Neural progenitor cell (in vitro differentiated cells): ENCODE data around the gene SLC16A14. TPM values are rescaled to one million over a fixed set of nuclear protein-coding genes. Genes with fewer than 3 reads are reported as not detected.
"Not testable (repeated sequence)": the region's sequence is repeated elsewhere in the genome, so short reads cannot be mapped to it uniquely, and the experiment has no call there.

ENCODE experiments used
- DNase-seq: peaks from one replicate; pipeline ENCODE4 v3.0.0-alpha.2; 2016; ENCODE audit warnings: low spot score
- H2AFZ ChIP-seq: fragments of 200-600 bp; sonication (generic); replicated peaks from 2 replicates; pipeline ENCODE4 v1.6.1; 2016; ENCODE audit warnings: antibody characterized with exemption
- H3F3A ChIP-seq: fragments of 200-600 bp; sonication (generic); 2 replicates; pipeline ENCODE4 v1.6.1; 2016; ENCODE audit warnings: antibody characterized with exemption, low read depth
- H3K27ac ChIP-seq: fragments of 200-600 bp; sonication (generic); 2 replicates; pipeline ENCODE4 v1.5.1; 2016; ENCODE audit warnings: mild to moderate bottlenecking
- H3K27me3 ChIP-seq: fragments of 200-600 bp; sonication (generic); 2 replicates; pipeline ENCODE4 v1.6.1; 2016; ENCODE audit warnings: mild to moderate bottlenecking, moderate library complexity
- H3K36me3 ChIP-seq: fragments of 200-600 bp; sonication (generic); 2 replicates; pipeline ENCODE4 v1.5.1; 2016
- H3K4me1 ChIP-seq: fragments of 200-600 bp; sonication (generic); 2 replicates; pipeline ENCODE4 v1.6.1; 2016; ENCODE audit warnings: mixed run types
- H3K4me2 ChIP-seq: fragments of 200-600 bp; sonication (generic); 2 replicates; pipeline ENCODE4 v1.6.1; 2016
- H3K4me3 ChIP-seq: fragments of 200-600 bp; sonication (generic); 2 replicates; pipeline ENCODE4 v1.5.1; 2016
- H3K79me2 ChIP-seq: fragments of 200-600 bp; sonication (generic); 2 replicates; pipeline ENCODE4 v1.6.1; 2016; ENCODE audit warnings: low read depth
- H3K9ac ChIP-seq: fragments of 200-600 bp; sonication (generic); 2 replicates; pipeline ENCODE4 v1.6.1; 2016
- H3K9me3 ChIP-seq: fragments of 200-600 bp; sonication (generic); 2 replicates; pipeline ENCODE4 v1.5.1; 2016; ENCODE audit warnings: low read depth
- H4K20me1 ChIP-seq: fragments of 200-600 bp; sonication (generic); 2 replicates; pipeline ENCODE4 v1.6.1; 2016; ENCODE audit warnings: low read depth
- H3K27ac Mint-ChIP-seq: 3 replicates; pipeline ENCODE4 v1.8.0; 2021; ENCODE audit warnings: mixed read lengths
- H3K27me3 Mint-ChIP-seq: 2 replicates; pipeline ENCODE4 v1.8.0; 2022; ENCODE audit warnings: low read depth, mild to moderate bottlenecking, inconsistent platforms, moderate library complexity, mixed read lengths; ENCODE audit not compliant: insufficient read depth
- H3K36me3 Mint-ChIP-seq: 3 replicates; pipeline ENCODE4 v1.8.0; 2021; ENCODE audit warnings: mixed read lengths
- H3K4me1 Mint-ChIP-seq: 3 replicates; pipeline ENCODE4 v1.8.0; 2021; ENCODE audit warnings: mixed read lengths
- H3K4me3 Mint-ChIP-seq: 3 replicates; pipeline ENCODE4 v1.8.0; 2021; ENCODE audit warnings: mild to moderate bottlenecking, moderate library complexity, mixed read lengths
- H3K9me3 Mint-ChIP-seq: 3 replicates; pipeline ENCODE4 v1.8.0; 2020; ENCODE audit warnings: mixed read lengths
- EZH2 ChIP-seq: fragments of 200-600 bp; sonication (generic); IDR thresholded peaks from 2 replicates; pipeline ENCODE4 v1.6.1; 2017; ENCODE audit warnings: antibody characterized with exemption, mild to moderate bottlenecking, moderate library complexity
- EZH2phosphoT487 ChIP-seq: fragments of 200-600 bp; sonication (generic); IDR thresholded peaks from 2 replicates; pipeline ENCODE4 v1.6.1; 2017; ENCODE audit warnings: antibody characterized with exemption
- total RNA-seq: library from RNA; depleted of rRNA; stranded (reverse); fragments of >200 nt; gene quantifications from 2 replicates; pipeline ENCODE4 v1.2.3, GENCODE V29; 2015; ENCODE audit warnings: low replicate concordance
- TF ChIP-seq, protein P1 (sequence below): fragments of 200-600 bp; sonication (generic); IDR thresholded peaks from 2 replicates; pipeline ENCODE4 v1.5.1; 2017; ENCODE audit warnings: antibody characterized with exemption, mild to moderate bottlenecking

SLC16A14 gene, protein sequence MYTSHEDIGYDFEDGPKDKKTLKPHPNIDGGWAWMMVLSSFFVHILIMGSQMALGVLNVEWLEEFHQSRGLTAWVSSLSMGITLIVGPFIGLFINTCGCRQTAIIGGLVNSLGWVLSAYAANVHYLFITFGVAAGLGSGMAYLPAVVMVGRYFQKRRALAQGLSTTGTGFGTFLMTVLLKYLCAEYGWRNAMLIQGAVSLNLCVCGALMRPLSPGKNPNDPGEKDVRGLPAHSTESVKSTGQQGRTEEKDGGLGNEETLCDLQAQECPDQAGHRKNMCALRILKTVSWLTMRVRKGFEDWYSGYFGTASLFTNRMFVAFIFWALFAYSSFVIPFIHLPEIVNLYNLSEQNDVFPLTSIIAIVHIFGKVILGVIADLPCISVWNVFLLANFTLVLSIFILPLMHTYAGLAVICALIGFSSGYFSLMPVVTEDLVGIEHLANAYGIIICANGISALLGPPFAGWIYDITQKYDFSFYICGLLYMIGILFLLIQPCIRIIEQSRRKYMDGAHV
- 10.8 and 12.4 TPM in 2 replicates for total RNA-seq

DNA sequence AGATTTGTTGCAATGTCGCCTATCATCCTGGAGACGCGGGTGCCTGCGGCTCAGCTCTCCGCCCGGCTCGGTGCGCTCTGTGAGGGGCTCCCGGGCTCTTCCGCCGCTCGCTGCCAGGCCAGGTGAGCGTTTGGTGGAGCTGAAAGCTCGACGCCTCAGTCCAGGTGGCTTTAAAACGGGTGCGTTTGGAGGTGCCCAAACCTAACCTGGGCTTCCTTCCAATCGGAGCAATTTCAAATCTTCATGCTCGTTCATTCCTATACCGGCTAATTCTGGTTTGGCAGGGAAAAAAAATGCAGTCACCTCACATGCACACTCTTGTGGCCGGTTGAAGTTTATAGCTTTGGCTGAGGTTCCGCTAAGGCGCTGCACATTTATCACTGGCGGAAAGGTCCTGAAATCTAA is at the start of gene SLC16A14:
TSS of gene SLC16A14 (minus strand) at position 274 of the 405 bp plus-strand sequence. CDS start 9,572 bp downstream, outside the sequence.
- Histone ChIP-seq H3K4me3 (peak within 1 kb of the TSS; percentile 56), H3F3A (peaks cover 4% of the 10 kb centered on the region), H3K9me3 (no peaks in the 10 kb centered on the region), H3K4me2 (peak within 1 kb of the TSS; percentile 82), H2AFZ (peak within 1 kb of the TSS; percentile 96), H3K79me2 (no peaks in the 10 kb centered on the region), H4K20me1 (no peaks in the 10 kb centered on the region), H3K4me1 (no peaks in the 10 kb centered on the region), H3K27ac (no peak within 1 kb of the TSS), H3K27me3 (peaks cover 43% of the 10 kb centered on the region), H3K9ac (no peak within 1 kb of the TSS), H3K36me3 (no peaks in the 10 kb centered on the region)
- Mint-ChIP-seq H3K36me3 (peaks cover 2% of the 10 kb centered on the region), H3K4me3 (peak within 1 kb of the TSS; percentile 98), H3K4me1 (peaks cover 9% of the 10 kb centered on the region), H3K27ac (peak within 1 kb of the TSS; percentile 89), H3K9me3 (no peaks in the 10 kb centered on the region), H3K27me3 (peaks cover 13% of the 10 kb centered on the region)
- TF ChIP-seq EZH2 (no peak), EZH2phosphoT487 (no peak)
- TF ChIP-seq, protein P1, sequence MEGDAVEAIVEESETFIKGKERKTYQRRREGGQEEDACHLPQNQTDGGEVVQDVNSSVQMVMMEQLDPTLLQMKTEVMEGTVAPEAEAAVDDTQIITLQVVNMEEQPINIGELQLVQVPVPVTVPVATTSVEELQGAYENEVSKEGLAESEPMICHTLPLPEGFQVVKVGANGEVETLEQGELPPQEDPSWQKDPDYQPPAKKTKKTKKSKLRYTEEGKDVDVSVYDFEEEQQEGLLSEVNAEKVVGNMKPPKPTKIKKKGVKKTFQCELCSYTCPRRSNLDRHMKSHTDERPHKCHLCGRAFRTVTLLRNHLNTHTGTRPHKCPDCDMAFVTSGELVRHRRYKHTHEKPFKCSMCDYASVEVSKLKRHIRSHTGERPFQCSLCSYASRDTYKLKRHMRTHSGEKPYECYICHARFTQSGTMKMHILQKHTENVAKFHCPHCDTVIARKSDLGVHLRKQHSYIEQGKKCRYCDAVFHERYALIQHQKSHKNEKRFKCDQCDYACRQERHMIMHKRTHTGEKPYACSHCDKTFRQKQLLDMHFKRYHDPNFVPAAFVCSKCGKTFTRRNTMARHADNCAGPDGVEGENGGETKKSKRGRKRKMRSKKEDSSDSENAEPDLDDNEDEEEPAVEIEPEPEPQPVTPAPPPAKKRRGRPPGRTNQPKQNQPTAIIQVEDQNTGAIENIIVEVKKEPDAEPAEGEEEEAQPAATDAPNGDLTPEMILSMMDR, result peak; percentile 28
- peak; percentile 52 for DNase-seq

DNA sequence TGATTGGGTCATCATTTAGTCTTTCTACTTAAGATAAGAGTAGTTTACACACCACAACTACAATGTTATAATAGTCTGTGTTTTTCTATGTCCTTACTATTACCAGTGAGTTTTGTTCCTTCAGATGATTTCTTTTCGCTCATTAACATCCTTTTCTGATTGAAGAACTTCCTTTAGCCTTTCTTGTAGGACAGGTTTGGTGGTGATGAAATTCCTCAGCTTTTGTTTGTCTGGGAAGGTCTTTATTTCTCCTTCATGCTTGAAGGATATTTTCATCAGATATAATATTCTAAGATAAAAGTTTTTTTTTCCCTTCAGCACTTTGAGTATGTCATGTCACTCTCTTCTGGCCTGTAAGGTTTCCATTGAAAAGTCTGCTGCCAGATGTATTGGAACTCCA is 38.0 kb upstream of the SLC16A14 start:
- H3K79me2 ChIP-seq, result no peaks in the 10 kb centered on the region
- no peaks in the 10 kb centered on the region for H3F3A ChIP-seq
- Mint-ChIP-seq H3K4me3 (no peak overlapping the region), H3K36me3 (no peaks in the 10 kb centered on the region), H3K9me3 (peaks cover 15% of the 10 kb centered on the region), H3K27ac (no peak overlapping the region), H3K4me1 (no peaks in the 10 kb centered on the region), H3K27me3 (peaks cover 5% of the 10 kb centered on the region)
- no peaks in the 10 kb centered on the region for H3K36me3 ChIP-seq
- H3K4me2 ChIP-seq, result no peak overlapping the region
- no peak for TF ChIP-seq EZH2
- no peak for TF ChIP-seq EZH2phosphoT487
- TF ChIP-seq, protein P1, result no peak
- no peak overlapping the region for H3K27ac ChIP-seq
- H3K27me3 ChIP-seq, result no peaks in the 10 kb centered on the region
- no peaks in the 10 kb centered on the region for H3K4me1 ChIP-seq
- H2AFZ ChIP-seq, result no peak overlapping the region
- no peak for DNase-seq
- no peak overlapping the region for H3K9ac ChIP-seq
- no peaks in the 10 kb centered on the region for H4K20me1 ChIP-seq
- no peak overlapping the region for H3K4me3 ChIP-seq
- peaks cover 3% of the 10 kb centered on the region for H3K9me3 ChIP-seq

DNA sequence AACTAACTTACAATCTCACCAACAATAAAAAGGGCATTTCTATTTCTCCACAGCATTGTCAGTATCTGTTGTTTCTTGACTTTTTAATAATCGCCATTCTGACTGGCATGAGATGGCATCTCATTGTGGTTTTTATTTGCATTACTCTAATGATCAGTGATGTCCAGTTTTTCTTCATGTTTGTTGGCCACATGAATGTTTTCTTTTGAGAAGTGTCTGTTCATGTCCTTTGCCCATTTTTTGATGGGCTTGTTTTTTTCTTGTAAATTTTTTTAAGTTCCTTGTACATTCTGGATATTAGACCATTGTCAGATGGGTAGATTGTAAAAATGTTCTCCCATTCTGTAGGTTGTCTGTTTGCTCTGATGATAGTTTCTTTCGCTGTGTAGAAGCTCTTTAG is 33.2 kb upstream of the SLC16A14 start:
- H3K4me1 ChIP-seq, H4K20me1 ChIP-seq, H3K36me3 Mint-ChIP-seq, H3K27ac Mint-ChIP-seq, H3K27me3 ChIP-seq, H3K9me3 ChIP-seq, H2AFZ ChIP-seq, H3K9ac ChIP-seq, H3K4me1 Mint-ChIP-seq, H3K36me3 ChIP-seq, H3K4me2 ChIP-seq, H3K27me3 Mint-ChIP-seq, H3K79me2 ChIP-seq, H3K4me3 ChIP-seq, H3K27ac ChIP-seq, DNase-seq, H3F3A ChIP-seq, H3K4me3 Mint-ChIP-seq: not testable (repeated sequence)
- peaks cover 14% of the 10 kb centered on the region for H3K9me3 Mint-ChIP-seq

DNA sequence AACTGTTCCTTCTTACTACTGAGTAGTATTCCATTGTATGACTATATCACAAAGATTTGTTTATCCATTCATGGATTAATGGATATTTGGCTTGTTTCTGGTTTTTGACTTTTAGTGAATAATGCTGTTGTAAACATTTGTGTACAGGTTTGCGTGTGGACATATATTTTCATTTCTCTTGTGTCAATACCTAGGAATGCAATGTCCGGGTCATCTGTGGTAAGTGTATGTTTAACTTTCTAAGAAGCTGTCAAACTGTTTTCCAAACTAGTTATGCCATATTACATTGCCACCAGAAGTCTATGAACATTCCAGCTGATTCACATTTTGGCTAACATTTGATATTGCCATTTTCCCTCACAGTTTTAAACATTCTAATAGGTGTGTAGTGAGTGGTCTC is 29.1 kb upstream of the SLC16A14 start:
- no peaks in the 10 kb centered on the region for H3K27me3 ChIP-seq
- no peaks in the 10 kb centered on the region for H3K4me1 Mint-ChIP-seq
- H2AFZ ChIP-seq, result no peak overlapping the region
- H4K20me1 ChIP-seq, result no peaks in the 10 kb centered on the region
- peaks cover 22% of the 10 kb centered on the region for H3K9me3 Mint-ChIP-seq
- H3K27ac Mint-ChIP-seq, result no peak overlapping the region
- no peaks in the 10 kb centered on the region for H3F3A ChIP-seq
- no peaks in the 10 kb centered on the region for H3K27me3 Mint-ChIP-seq
- DNase-seq, result no peak
- no peaks in the 10 kb centered on the region for H3K36me3 ChIP-seq
- no peaks in the 10 kb centered on the region for H3K4me1 ChIP-seq
- no peaks in the 10 kb centered on the region for H3K79me2 ChIP-seq
- no peak overlapping the region for H3K27ac ChIP-seq
- H3K36me3 Mint-ChIP-seq, result no peaks in the 10 kb centered on the region
- H3K9me3 ChIP-seq, result peaks cover 3% of the 10 kb centered on the region
- no peak overlapping the region for H3K4me3 ChIP-seq
- TF ChIP-seq EZH2 (no peak), EZH2phosphoT487 (no peak)
- TF ChIP-seq, protein P1, result no peak
- no peak overlapping the region for H3K4me3 Mint-ChIP-seq
- H3K9ac ChIP-seq, result no peak overlapping the region
- H3K4me2 ChIP-seq, result no peak overlapping the region
